HG02852 (cell line): ENCODE measurements around the gene PORCN.
A peak's percentile ranks its signal among the peaks of the same experiment; 100 is the strongest.
"Not testable (repeated sequence)": the region's sequence is repeated elsewhere in the genome, so short reads cannot be mapped to it uniquely, and the experiment has no call there.

Source experiments
- ATAC-seq: cut with Tn5 transposase; IDR thresholded peaks from one replicate; pipeline ENCODE4 v1.9.1; 2021; ENCODE audit warnings: mild to moderate bottlenecking, moderate library complexity; ENCODE audit not compliant: unreplicated experiment

Gene PORCN

DNA sequence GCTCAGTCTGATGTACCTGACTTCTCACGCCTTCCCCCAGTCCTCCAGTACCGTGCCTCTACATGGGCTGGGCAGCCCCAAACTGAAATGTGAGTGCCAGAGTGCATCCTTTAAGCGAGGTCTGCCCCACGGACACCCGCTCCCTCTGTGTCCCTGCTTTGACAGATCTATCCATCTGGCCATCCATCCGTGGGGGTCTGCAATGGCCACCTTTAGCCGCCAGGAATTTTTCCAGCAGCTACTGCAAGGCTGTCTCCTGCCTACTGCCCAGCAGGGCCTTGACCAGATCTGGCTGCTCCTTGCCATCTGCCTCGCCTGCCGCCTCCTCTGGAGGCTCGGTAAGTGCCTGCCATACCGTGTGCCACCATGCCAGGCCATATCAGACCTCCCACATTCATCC, 827 bp downstream of the PORCN start:
- no peak for ATAC-seq

GRCh38 chrX:48511560-48511959, 2.8 kb downstream of the PORCN start:
- no peak for ATAC-seq

- no peak for ATAC-seq
These were observed 3.7 kb downstream of the PORCN start for GRCh38 chrX:48512371-48512935.

GRCh38 chrX:48513670-48514069, 4.9 kb downstream of the PORCN start:
- no peak for ATAC-seq

DNA sequence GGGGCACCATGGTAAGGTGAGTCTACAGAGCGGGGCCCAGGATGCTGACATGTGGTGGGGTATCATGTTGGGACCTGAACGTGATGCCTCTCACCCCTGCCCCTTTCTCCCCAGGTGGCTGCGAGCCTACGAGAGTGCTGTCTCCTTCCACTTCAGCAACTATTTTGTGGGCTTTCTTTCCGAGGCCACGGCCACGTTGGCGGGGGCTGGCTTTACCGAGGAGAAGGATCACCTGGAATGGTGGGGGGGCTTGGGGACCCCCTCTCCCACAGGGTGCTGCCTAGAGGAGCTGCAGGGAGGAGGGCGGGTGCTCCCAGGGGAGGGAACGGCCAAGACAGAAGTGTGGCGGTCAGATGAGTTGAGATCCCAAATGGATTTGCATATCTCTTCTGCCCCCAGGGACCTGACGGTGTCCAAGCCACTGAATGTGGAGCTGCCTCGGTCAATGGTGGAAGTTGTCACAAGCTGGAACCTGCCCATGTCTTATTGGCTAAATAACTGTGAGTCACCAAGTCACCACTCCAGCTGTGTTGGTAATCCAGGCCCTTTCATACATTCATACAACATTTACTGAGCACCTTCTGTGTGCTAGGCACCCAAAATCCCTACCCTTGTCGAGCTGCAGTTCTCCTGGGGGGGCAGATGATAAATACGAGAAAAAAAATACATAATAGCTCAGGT, 5.5 kb downstream of the PORCN start:
- no peak for ATAC-seq

DNA sequence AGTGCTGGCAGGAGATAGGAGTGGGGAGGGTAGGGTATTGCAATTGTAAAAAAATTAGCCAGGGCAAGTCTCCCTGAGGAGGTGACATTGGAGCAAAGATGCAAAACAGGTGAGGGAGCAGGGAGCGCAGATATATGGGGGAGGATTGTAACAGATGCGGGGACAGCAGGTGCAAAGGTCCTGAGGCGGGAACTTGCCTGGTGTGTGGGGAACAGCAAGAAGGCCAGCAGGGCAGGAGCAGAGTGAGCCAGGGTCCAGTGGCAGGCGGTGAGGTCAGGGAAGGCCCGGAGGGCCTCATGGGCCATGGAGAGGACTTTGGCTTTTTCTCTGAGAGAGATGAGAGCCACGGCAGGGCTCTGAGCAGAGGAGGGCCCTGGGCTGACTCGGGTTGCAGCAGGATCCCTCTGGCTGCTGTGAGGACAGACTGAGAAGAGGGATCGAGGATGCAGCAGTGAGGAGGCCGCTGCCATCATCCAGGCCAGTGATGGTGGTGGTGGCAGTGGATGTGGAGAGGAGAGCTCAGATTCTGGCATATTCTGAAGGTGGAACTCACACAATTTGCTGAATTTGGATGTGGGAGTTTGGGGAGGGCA, 6.2 kb downstream of the PORCN start:
- no peak for ATAC-seq

GRCh38 chrX:48515842-48516241, 7.0 kb downstream of the PORCN start:
- no peak for ATAC-seq

GRCh38 chrX:48516285-48516684, 7.5 kb downstream of the PORCN start:
- no peak for ATAC-seq

GRCh38 chrX:48516987-48517386, 8.2 kb downstream of the PORCN start:
- ATAC-seq = no peak

DNA sequence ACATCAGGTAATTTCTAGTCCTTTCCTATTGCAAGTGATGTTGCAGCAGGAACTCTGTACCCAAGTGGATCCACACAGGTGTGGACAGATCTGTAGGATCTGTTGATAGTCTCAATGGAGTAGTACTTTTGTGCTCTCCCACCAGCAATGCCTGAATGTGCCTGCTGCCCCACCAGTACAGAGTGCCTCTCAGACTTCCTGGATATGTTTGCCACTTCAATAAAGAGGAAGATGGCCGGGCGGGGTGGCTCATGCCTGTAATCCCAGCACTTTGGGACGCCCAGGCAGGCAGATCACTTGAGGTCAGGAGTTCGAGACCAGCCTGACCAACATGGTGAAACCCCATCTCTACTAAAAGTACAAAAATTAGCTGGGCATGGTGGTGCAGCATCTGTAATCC, 10.7 kb downstream of the PORCN start:
- not testable (repeated sequence) for ATAC-seq

DNA sequence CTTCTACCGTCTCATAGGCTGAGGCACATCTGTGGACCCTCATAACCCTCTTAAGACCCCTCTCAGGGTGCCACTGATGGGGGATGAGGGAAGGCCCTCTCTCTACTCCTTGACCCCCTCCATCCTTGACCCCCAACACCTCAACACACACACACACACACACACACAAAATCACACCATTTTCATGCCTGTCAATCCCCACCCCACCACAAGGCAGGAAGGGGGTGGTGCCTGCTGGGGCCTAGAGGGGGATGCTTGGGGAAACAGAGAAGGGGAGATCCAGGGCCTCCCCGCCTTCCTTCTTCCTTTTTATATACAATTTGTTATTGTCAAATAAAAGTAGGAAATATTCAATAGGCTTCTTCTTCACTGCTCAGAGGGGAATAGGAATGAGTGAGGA, 11.7 kb downstream of the PORCN start:
- ATAC-seq = no peak

DNA sequence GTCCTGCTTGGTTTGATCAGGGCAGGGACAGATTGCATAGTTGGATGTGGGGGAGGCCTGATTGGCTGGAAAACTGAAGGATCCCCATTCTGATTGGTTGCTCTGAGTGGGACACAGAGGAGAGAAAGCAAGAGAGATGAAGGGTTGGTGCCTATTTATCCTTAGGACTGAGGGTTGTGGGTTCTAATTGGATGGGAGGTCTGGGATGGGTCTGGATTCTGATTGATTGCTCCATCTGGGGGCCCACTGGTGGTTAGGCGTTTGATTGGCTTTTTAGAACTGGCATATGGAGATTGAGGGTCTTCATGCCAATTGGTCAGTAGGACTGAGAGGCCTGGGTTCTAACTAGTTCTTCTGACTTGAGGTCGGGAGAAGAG, 12.2 kb downstream of the PORCN start:
- ATAC-seq = no peak

GRCh38 chrX:48521353-48522243, 12.8 kb downstream of the PORCN start, which contains the start of gene EBP:
Gene EBP, plus strand, starts transcription at chrX:48521808. Its CDS starts 1,964 bp downstream, at chrX:48523772.
- peak; percentile 97 for ATAC-seq

GRCh38 chrX:48522291-48522690, 13.5 kb downstream of the PORCN start:
- no peak for ATAC-seq

GRCh38 chrX:48523682-48524081, 14.9 kb downstream of the PORCN start:
- ATAC-seq = no peak

GRCh38 chrX:48525853-48526252, 17.1 kb downstream of the PORCN start:
- ATAC-seq = not testable (repeated sequence)

DNA sequence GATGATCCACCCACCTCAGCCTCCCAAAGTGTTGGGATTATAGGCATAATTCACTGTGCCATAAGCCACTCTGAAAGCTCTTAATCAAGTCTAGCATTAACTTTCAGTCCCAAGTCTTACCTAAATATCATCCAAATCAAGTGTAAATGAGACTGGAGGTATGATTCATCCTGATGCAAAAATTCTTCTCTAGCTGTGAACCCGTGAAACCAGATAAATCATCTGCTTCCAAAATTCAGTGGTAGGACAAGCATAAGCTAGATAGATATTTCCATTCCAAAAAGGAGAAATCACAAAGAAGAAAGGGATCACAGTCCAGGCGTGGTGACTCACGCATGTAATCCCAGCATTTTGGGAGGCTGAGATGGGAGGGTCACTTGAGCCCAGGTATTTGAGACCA, 21.9 kb downstream of the PORCN start:
- no peak for ATAC-seq

DNA sequence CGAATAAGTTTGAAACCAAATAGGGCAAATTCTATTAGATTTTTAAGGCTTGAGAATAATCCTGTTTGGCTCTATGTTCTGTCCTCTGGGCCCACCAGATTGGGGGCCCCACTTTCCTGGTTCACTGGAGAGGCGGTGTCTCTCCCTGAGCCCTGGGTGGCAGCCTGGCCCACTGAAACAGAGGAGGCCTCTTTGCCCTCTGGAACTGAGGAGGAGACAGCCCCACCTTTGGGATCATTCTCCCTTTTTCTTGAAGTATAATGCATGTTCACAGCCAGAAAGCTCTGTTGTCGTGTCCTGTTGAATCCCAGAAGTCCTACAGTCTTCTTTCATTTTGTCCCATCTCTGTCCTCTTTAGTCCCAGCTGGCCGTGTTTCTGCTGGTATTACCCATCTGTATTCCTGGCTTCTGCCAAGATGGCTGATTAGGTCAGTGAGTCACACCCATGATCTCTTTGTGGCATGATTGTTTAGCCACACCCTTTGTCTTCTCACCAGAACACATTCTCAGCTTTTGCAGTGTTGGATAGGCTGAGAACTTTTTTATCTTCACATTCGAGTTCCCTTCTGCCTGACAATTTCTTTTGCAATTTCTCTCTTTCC, 22.7 kb downstream of the PORCN start:
- ATAC-seq = no peak

GRCh38 chrX:48532161-48532560, 23.4 kb downstream of the PORCN start:
- no peak for ATAC-seq

DNA sequence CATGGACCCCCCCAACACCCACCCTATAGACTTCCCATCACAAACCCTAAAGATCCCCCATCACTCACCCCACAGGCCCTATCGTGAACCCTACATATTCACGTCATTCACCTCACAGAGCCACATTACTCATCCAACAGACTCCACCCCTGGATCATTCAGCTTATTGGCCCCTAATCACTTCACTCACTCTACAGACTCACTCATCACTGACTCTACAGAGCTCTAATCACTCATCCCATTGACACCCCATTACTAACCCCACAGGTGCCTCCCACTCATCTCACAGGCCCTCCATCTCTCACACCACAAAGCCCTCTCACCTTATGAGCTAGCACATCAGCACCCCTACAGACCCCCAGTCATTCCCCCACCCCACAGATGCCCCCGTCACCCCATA, 24.4 kb downstream of the PORCN start:
- ATAC-seq = no peak
